IPS-20b (cell line): ENCODE measurements around the gene ZSWIM3.

ENCODE experiments used
- H3K27ac ChIP-seq: one replicate; pipeline ENCODE4 v1.5.1; 2013; ENCODE audit warnings: low read length
- H3K27me3 ChIP-seq: 2 replicates; pipeline ENCODE4 v1.6.1; 2013; ENCODE audit warnings: mild to moderate bottlenecking, low read length, inconsistent platforms; ENCODE audit not compliant: insufficient read depth
- H3K36me3 ChIP-seq: 2 replicates; pipeline ENCODE4 v1.6.1; 2013; ENCODE audit warnings: low read depth, mild to moderate bottlenecking, inconsistent platforms, low read length, moderate library complexity; ENCODE audit not compliant: insufficient read depth
- H3K4me1 ChIP-seq: 2 replicates; pipeline ENCODE4 v1.6.1; 2013; ENCODE audit warnings: mild to moderate bottlenecking, control low read depth, inconsistent platforms, low read length, moderate library complexity; ENCODE audit not compliant: insufficient read depth
- H3K4me3 ChIP-seq: 2 replicates; pipeline ENCODE4 v1.5.1; 2013; ENCODE audit warnings: mild to moderate bottlenecking, low read length, inconsistent platforms
- H3K9ac ChIP-seq: 2 replicates; pipeline ENCODE4 v1.6.1; 2013; ENCODE audit warnings: low read depth, mild to moderate bottlenecking, inconsistent platforms, low read length, moderate library complexity
- H3K9me3 ChIP-seq: 2 replicates; pipeline ENCODE4 v1.6.1; 2013; ENCODE audit warnings: mild to moderate bottlenecking, low read depth, low read length, inconsistent platforms; ENCODE audit not compliant: insufficient read depth

ZSWIM3 gene

DNA sequence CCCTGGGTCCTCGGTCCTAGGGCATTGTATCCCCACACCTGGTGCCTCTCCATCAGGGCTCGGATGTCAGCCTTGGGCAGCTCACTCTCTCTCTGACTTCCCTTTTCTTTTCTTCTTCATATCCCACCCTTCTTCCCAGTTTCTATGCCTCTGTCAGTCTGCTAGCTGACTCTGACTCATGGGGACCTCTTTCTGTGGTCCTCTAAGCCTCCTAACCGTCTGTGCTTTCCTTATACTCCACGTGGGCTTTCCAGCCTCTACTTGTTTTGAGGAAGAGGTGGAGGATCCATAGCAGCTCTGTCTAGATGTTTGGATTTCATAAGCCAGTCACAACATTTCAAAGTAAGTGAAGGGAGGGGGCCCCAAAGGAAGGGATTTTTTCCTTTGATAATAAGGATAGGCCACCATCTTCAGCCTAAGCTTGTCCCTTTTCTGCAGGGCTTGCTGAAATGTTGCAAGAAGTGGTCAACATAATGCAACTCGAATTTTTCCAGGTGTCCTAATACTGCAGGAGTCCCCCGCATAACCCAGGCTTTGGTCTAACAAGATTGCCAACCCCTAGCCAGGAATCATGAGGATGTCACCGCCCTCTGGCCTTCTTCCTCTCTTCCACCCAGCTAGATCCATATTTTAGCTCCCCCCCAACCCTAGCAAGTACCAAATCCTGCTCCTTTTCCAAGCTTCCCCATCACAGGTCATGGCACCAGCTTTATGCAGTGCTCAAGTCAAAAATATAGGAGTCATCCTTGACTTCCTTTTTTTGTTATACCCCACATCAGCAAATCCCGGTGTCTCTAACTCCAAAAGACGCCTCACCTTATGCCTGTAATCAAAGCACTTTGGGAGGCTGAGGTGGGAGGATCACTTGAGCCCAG is 63.3 kb downstream of the ZSWIM3 start:
- Histone ChIP-seq H3K27me3 (no peaks in the 10 kb centered on the region), H3K9ac (no peak overlapping the region), H3K4me1 (no peaks in the 10 kb centered on the region), H3K27ac (no peak overlapping the region), H3K9me3 (no peaks in the 10 kb centered on the region), H3K36me3 (no peaks in the 10 kb centered on the region), H3K4me3 (no peak overlapping the region)

DNA sequence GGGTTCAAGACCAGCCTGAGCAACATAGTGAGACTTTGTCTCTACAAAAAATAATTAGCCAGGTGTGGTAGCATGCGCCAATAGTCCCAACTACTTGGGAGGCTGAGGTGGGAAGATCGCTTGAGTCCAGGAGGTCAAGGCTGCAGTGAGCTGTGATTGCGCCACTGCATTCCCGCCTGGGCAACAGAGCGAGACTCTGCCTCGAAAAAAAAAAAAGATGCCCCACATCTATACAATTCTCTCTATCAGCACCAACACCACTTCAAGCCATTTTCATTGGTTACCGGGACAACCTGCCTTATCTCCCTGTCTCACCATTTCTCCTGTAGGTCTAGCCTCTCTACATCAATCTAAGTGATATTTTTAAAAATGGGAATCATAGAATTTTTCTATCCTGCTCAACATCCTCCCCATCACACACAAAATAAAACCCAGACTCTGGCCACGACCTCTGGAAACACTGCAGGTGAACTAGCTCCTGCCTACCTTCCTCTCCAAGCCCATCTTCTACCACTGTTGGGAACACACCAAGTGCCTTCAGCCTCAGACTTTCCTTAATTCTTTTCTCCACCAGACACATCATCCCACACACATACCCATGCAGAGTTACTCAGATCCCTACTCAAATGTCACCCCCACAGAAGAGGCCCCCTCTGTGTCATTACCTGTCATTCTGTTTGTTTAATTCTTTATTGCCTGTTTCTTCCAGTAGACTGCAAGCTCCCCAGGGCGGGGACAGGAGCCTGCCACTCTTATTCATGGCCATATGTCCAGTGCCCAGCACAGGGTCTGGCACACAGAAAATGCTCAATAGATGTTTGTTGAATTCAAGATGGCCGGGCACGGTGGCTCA is 64.1 kb downstream of the ZSWIM3 start:
- H3K9me3 ChIP-seq = no peaks in the 10 kb centered on the region
- no peaks in the 10 kb centered on the region; the same call in 1 of the 2 replicates for H3K4me1 ChIP-seq
- H3K9ac ChIP-seq = no peak overlapping the region
- no peaks in the 10 kb centered on the region for H3K27me3 ChIP-seq
- no peak overlapping the region for H3K4me3 ChIP-seq
- H3K36me3 ChIP-seq = no peaks in the 10 kb centered on the region
- no peak overlapping the region for H3K27ac ChIP-seq

DNA sequence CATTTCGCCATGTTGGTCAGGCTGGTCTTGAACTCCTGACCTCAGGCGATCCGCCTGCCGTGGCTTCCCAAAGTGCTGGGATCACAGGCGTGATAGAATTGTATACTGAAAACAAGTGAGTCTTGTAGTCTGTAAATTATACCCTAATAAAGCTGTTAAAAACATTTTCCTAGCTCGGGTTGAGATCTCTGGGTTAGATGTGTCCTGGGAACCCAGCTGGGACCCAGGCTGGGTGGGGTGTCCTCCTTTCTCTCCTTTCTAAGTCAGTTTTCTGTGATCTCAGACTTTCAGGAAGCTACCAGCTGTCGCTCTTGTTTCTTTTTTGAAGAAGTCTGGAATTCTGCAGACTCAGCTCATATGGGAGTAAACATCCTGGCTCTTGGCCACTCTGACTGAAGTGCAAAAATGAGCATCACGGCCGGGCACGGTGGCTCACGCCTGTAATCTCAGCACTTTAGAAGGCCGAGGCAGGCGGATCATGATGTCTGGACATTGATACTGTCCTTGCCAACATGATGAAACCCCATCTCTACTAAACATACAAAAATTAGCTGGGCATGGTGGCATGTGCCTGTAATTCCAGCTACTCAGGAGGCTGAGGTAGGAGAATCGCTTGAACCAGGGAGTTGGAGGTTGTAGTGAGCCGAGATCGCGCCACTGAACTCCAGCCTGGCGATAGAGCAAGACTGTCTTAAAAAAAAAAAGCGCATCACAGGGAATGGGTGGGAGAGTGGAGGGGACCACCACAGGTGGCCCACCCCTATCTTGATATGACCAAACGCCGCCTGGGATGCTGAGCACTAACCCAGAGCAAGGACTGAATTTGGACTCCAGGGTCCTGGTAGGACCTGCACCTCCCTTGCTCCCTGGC is 67.2 kb downstream of the ZSWIM3 start:
- Histone ChIP-seq H3K36me3 (no peaks in the 10 kb centered on the region), H3K4me3 (no peak overlapping the region), H3K9me3 (no peaks in the 10 kb centered on the region), H3K27ac (no peak overlapping the region), H3K27me3 (no peaks in the 10 kb centered on the region), H3K4me1 (no peaks in the 10 kb centered on the region; the same call in 1 of the 2 replicates), H3K9ac (no peak overlapping the region)

DNA sequence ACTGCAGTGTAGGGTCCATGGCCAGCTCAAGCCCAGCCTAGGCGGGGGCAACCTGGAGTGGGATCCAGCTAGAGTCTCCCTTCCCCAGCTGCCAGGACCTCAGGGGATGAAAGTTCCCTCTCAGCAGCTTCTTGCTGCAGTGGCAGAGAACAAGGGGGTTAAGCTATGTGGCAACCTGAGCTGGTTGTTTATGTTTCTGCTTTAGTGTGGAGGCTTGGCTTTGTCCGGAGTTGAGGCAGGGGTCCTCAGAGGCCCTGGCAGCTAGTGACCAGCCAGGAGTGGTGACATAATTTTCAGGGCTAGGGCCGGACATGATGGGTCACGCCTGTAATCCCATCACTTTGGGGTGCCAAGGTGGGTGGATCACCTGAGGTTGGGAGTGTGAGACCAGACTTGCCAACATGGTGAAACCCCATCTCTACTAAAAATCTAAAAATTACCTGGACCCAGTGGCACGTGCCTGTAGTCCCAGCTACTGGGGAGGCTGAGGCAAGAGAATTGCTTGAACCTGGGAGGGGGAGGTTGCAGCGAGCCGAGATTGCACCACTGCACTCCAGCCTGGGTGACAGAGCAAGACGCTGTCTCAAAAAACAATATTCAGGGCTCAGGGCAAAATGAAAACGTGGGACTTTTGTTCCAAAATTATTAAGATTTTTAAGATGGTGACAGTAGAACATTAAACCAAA is 68.5 kb downstream of the ZSWIM3 start:
- no peaks in the 10 kb centered on the region for H3K27me3 ChIP-seq
- H3K4me3 ChIP-seq = no peak overlapping the region
- H3K9me3 ChIP-seq = no peaks in the 10 kb centered on the region
- no peak overlapping the region for H3K27ac ChIP-seq
- H3K36me3 ChIP-seq = no peaks in the 10 kb centered on the region
- no peak overlapping the region for H3K9ac ChIP-seq
- no peaks in the 10 kb centered on the region; the same call in 1 of the 2 replicates for H3K4me1 ChIP-seq

DNA sequence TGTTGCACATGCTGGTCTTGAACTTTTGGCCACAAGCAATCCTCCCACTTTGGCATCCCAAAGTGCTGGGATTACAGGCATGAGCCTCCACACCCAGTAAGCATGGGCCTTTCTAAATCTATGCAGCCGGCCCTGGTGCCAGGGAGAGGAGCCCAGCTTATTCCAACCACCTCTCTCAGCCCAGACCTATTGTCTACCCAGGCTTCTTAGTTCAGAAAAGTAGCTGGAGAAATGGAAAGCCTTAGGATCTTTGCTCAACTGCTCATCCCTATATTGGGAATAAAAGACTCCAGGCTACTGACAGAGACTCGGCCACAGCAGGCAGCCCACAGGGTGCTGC is 69.3 kb downstream of the ZSWIM3 start:
- H3K9me3 ChIP-seq = no peaks in the 10 kb centered on the region
- no peak overlapping the region for H3K4me3 ChIP-seq
- H3K36me3 ChIP-seq = no peaks in the 10 kb centered on the region
- H3K9ac ChIP-seq = no peak overlapping the region
- no peaks in the 10 kb centered on the region for H3K27me3 ChIP-seq
- H3K4me1 ChIP-seq = no peaks in the 10 kb centered on the region; the same call in 1 of the 2 replicates
- no peak overlapping the region for H3K27ac ChIP-seq

DNA sequence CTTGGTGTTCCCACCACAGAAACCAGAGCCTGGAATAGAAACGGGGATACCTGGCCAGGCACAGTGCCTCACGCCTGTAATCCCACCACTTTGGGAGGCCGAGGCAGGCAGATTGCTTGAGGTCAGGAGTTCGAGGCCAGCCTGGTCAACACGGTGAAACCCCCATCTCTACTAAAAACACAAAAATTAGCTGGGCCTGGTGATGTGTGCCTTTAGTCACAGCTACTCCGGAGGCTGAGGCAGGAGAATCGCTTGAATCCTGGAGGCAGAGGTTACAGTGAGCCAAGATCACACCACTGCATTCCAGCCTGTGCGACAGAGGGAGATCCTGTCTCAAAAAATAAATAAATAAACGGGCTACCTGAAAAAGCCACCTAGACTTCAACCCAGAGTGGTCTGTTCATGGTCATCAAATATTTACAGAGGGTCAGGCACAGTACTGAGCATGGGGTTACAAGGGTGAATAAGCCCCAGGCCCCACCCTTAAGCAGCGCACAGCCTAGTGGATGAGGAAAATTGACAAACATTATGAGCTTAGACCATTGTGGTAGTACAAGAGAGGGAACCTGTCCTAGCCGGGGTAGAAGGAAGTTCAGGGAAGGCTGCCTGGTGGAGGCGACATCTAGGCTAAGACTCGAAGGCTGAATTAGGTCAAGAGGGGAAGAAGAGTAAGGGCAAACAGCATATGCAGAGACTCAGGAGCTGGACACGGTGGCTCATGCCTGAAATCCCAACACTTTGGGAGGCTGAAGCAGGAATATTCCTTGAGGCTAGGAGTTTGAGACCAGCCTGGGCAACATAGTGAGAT is 69.9 kb downstream of the ZSWIM3 start:
- Histone ChIP-seq H3K4me3 (no peak overlapping the region), H3K9ac (no peak overlapping the region), H3K27me3 (no peaks in the 10 kb centered on the region), H3K9me3 (no peaks in the 10 kb centered on the region), H3K4me1 (no peaks in the 10 kb centered on the region; the same call in 1 of the 2 replicates), H3K27ac (no peak overlapping the region), H3K36me3 (no peaks in the 10 kb centered on the region)
